ACHN (cell line): ENCODE results near the gene CFAP90.

ENCODE experiments used
- DNase-seq: peaks from one replicate; pipeline ENCODE4 v3.0.0-alpha.2; 2015
- in situ Hi-C: cut with HindIII; loops from 2 replicates; pipeline ENCODE4 v1.10.0; 2017; ENCODE audit warnings: low sequenced_read_pairs, low pct_ligation_motif_present, low pct_unique_long_range_greater_than_20kb

The CFAP90 gene

DNA sequence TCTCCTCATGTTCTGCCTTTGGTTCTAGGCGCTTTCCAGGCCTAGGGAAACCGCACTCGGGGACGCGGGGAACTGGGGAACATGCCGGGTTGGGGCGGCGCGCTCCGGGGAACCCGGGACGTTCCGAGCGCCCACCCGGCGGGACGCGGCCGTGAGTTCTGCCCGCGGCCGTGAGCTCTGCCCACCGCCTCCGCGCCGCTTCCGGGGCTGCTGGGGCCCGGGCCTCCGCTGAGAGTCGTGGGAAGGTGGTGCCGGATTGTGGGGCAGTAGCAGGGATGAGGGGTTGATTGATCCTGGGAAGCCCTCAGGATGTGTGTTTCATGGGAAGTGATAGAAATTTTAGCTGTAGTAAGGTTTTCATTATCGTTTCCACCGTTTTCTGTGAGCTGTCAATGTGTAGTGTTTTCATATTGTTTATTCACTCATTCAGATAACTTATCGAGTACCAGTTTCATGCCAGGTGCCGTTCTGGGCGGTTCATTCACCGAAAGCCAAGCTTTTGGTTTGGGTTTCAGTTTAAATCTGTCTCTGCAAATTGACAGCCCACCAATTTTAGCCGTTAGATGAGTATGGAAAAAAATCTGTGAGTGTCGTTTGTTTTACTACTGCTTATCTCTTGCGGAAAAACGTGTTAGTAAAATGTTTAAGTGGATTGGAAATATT, 18.7 kb upstream of the CFAP90 start:
- in situ Hi-C loops: no loop called here
- peak; percentile 21 for DNase-seq

DNA sequence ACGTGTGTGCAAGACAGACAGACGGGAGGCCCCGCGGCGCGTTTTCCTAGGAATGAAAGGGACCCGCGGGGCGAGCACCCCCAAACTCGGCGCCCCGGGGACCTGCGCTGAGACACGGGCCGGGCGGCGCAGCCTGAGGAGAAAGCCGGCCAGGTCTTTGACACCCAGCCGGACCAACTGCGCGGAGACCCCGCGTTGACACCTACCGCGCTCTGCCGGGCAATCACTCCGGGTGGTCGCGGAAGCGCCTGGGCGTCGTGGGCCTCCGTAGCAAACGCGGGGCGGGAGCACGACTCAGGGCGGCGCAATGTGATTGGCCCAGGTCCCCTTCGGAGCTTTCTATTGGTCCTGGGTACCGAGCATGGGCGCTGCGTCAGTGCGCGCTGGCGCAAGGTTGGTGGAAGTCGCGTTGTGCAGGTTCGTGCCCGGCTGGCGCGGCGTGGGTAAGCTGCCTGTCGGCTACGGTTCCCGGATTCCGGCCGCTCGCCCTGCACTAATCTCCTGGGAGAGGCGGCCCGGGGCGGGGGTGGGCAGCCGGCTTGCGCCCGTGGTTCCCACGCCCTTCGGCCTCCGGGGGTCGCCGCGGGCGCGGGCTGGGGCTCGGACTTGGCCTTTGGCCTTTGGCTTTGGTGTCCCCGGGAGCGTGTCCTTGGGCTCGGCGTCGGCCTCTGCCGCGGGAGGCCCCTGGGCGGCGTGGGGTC, 18.0 kb upstream of the CFAP90 start, which contains the start of the genes FASTKD3 and MTRR:
Gene FASTKD3, minus strand, starts transcription at position 259 of the 701 bp plus-strand sequence. CDS start 948 bp downstream, outside the sequence.
Gene MTRR, plus strand, starts transcription at position 376 of the 701 bp plus-strand sequence. CDS start 1,647 bp downstream, outside the sequence.
- peak; percentile 92 for DNase-seq
- in situ Hi-C loops: no loop called here

DNA sequence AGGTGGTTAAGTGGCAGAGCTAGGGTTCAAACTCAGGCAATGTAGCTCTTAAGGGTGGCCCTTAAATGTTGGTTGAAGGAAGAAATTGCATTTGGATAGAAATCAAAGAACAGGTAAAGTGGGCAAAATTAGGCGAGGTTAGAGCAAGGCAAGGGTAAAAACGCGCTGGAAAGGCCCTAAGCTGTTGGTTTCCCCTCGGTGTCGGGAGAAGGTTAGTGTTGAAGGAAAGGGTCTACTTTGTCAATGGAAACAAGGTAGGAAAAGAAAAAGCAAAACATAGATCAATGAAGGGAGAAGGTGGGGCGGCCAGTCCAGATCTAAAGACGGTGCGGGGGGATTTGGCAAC, 17.5 kb upstream of the CFAP90 start:
- in situ Hi-C loops: no loop called here
- no peak for DNase-seq

DNA sequence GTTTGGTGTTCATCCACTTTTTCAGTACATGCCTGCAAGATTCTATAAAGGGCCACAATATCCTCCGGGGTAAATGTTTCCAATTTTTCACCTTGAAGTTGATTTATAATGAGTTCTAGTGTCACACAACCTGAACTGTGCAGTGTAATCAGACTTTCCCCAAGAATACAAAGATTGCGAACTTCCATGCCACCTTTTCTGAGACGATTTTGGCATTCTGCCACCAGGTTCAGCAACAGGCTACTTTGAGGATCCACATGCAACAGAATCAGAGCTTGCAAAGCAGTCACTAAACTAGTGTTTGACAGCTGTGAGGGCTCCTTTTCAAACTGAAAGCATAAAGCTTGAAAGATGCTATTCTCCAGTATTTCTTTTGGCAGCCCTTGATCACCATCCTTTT, 16.3 kb upstream of the CFAP90 start:
- no peak for DNase-seq

DNA sequence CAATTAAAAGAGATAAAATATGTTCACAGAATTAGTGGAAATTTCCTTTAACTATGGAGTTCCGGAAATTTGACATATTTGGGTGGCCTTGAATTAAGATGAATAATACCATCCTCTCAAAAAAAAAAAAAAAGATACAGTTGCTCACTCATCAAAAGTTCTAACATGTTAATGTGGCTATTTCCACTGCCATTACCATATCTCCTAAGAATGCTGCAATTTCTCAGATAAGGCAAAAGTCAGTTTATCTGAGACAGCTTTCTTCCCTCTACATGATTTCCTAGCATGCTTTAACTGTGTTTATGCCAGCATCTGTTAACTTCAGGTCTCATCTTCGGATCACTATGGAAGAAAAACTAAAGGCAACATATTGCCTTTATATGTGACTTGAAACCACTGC, 15.3 kb upstream of the CFAP90 start:
- DNase-seq: no peak
- in situ Hi-C loops: no loop called here

More for the DNA sequence above, 16.3 kb upstream of the CFAP90 start:
- in situ Hi-C loops: no loop called here

DNA sequence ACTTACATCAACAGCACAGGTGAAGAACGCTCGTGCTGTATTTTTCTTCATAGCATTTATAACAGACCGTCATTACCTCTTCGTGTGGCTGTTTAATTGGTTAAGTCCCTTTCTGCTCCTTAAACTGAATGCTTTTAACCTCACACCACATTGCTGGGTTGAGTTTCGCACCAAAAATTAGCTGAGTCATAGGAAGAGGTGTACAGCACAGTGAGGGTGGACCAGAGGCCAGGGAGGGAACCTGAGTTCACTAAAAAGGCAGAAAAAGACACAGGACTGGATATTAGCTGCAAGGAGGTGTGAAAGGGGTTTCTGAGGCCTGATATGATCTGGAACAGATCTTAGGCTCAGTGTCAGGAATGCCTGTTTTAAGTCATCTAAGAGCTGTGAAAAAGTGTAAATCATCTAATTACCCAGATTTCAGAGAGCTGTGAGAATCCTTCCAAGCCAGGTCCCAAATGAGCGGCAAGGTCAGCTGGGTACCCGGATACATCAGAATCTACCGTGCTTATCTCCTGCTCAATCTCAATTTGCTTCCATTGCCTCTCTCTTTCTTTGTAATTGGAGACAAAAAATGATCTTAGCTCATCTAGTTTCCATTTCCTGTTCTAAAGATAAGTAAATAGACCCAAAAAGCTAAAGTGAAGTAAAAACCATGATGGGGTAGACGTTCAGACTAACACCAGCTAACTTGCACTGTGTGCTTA, 7.1 kb upstream of the CFAP90 start:
- DNase-seq: no peak
- in situ Hi-C loops: no loop called here

DNA sequence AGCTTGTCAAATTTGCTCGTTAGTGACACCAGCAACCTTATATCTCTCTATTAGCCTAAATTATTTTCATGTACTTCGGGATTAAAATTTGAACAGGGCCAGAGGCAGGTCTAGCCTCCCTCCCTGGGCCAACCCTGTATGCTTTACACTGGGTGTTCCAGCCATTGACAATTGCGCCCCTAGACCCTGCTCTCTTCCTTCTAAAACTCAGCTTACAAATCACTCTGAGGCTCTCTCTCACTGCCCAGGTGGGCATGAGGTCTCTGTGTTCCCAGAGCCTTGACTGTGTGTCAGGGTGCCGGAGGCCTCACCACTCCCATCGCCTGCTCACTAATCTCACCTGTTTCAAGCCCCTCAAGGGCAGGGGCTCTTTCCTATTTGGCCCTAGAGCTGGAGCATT, 6.4 kb upstream of the CFAP90 start:
- no peak for DNase-seq
- in situ Hi-C loops: no loop called here

DNA sequence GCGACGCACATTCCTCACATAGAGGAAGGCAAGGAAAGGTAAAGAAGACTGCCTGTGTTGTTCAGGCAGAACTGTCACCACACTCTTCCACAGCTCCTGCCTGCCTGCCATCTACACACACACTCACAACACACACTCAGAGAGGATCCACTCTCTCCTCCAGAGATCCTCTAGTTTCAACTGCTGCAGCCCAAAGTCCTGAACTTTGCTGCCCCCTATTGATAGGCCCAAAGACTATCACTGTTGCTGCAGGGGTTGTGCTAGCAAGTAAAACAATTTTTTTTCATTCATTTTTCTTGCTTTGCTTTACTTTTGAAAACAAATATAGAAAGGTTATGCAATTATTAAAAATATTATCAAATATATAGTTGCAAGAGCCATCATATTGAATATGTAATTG, 5.9 kb upstream of the CFAP90 start:
- in situ Hi-C loops: no loop called here

DNA sequence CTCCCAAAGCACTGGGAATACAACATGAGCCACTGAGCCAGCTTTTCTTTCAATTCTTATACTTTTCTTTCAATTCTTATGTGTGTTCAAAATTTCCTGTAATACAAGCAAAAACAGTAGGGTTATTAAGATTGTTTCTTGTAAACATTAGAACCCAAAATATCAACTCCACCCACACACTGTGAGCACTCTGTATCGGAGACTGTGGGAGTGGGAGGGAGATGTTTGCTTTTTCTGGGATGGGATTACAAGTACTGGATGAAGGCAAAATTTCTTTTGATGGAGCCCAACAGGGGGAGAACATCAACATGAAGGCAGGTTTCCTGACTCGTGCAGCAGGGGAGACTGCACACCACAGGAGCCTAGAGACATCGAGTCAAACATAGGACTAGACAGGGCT, 4.7 kb upstream of the CFAP90 start:
- no peak for DNase-seq
- in situ Hi-C loops: no loop called here

More for the DNA sequence above, 5.9 kb upstream of the CFAP90 start:
- peak; percentile 55 for DNase-seq

DNA sequence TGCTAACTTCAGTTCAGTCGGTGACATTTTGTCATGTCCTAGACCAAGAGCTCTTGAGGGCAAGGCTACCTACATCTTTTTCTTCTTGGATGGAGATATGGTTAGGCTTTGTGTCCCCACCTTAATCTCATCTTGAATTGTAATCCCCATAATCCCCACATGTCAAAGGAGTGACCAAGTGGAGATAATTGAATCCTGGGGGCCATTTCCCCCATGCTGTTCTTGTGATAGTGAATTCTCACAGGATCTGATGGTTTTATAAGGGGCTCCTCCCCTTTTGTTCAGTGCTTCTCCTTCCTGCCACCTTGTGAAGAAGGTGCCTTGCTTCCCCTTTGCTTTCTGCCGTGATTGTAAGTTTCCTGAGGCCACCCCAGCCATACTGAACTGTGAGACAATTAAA, 2.1 kb upstream of the CFAP90 start:
- DNase-seq: no peak

DNA sequence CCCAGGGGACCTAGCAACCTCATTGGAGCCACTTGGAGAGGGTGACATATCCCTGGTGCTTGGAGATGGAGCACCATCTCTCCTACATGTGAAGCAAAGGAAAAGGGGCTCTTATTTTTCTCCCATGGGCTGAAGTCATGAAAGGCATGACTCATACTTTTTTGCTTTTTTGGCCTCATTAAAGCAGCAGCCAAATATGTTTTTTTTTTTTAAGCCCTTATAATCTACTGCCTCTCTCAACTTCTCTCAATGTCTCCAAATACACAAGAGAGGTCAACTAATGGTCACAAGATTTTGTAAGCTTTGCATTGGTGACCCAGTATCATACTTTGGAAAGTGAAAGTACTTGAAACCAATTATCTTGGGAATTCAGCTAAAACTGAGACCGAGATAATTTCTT, 1.6 kb upstream of the CFAP90 start:
- DNase-seq: no peak
- in situ Hi-C loops: no loop called here

More for the DNA sequence above, 2.1 kb upstream of the CFAP90 start:
- in situ Hi-C loops: no loop called here

DNA sequence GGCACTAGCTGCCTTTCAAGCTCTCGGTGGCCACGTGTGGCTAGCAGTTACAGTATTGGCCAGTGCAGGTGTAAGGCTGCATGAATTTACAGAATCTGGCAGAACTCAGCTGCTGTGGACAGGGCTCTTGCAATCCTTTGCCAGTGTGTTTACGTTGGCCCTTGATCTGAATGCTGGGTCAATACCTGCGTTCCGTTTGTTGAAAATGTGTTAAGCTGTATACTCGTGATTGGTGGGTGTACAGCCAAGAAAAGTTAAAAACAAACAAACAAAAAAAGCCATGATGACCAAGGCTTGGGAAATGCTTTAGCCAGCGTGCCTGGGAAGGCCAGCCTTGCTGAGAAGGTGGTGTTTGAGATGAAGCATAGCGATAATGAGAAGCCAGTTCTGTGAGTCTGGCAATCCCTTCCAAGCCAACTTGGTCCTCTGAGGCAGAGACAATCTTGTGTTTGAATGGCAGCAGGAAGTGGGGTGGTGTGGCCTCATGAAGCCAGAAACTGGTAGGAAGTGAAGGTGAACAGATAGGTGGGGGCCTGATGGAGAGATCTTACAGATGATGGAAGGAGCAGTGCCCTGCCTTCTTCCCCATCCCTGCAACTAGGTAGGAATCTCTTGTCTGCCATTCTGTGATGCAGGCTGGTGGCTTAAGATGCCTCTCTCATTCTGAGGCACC, 820 bp upstream of the CFAP90 start:
- in situ Hi-C loops: no loop called here
- no peak for DNase-seq

DNA sequence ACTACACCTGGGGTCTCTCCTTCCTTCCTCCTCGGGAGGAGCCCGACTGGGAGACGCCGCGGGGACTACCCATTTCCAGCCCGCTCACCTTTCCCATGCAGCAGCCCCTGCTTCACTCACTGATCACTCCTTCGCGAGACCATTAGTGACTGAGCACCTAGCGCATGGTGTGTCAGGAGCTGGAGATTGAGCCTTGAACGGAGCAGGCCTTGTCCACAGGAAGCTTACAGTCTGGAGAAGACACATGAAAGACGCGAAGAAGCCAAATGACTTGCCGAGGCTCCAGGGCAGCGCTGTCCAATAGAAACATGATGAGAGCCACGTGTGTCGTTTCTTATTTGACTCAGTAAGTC, 283 bp upstream of the CFAP90 start:
- in situ Hi-C loops: no loop called here
- DNase-seq: no peak

DNA sequence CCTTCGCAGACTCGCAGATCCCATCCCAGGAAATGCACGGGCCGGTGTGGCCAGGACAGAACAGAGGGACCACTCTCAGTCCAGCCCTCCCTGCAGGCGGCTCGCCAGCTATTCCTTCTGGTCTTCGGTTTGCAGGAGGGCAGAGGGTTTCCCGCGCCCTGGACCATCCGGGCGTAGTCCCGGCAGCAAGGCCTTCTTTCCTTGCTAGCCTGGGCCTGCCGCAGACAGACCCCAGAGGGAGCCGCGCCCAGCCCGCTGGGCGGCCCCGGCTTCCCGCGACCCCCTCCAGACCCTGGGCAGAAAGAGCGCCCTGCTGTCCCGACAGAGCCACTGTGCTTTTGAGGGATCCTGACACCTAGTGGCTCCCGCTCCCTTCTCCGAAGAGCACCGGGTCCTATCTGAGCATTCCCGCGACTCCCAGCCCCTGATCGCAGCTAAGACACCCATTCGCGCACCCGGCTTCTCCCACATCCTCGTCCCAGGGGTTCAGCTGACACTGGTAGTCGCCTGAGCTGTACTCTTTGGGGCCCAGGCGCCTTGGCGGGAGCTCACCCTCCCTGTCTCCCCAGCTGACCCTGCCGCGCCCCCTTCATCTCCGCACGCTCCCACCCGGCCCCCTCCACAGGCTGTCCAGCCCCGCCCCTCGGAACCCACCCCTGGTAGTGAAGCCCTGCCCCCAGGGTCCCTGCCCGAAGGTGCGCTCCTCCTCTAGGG, 1.1 kb downstream of the CFAP90 start:
- in situ Hi-C loops: no loop called here
- no peak for DNase-seq

DNA sequence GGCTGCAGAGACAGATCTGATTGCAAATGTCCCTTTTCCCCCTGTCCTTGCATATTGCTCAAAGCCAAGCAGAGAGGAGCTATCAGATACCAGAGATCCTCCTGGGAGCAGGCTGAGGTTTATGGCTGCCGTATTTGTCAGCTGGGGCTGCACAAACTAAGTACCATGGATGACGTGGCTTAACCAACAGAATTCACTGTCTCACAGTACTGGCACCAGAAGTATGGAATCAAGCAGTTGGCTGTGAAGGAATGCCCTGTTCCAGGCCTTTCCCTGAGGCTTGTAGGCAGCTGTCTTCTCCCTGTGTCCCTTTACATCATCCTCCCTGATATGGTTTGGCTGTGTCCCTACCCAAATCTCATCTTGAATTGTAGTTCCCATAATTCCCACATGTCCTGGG, 2.6 kb downstream of the CFAP90 start:
- in situ Hi-C loops: no loop called here

DNA sequence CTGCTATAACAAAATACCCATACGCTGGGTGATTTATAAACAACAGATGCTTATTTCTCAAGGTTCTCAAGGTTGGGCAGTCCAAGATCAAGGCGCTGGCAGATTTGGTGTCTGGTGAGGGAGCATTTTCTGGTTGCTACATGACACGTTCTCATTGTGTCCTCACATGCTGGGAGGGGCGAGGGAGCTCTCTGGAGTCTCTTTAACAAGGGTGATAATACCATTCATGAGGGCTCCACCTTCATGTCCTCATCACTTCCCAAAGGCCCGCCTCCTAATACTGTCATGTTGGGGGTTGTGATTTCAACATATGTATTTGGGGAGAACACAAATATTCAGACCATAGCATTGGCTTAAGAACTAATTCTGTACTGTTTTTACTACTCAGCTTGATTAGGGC, 4.6 kb downstream of the CFAP90 start:
- in situ Hi-C loops: no loop called here

More for the DNA sequence above, 2.6 kb downstream of the CFAP90 start:
- DNase-seq: no peak

DNA sequence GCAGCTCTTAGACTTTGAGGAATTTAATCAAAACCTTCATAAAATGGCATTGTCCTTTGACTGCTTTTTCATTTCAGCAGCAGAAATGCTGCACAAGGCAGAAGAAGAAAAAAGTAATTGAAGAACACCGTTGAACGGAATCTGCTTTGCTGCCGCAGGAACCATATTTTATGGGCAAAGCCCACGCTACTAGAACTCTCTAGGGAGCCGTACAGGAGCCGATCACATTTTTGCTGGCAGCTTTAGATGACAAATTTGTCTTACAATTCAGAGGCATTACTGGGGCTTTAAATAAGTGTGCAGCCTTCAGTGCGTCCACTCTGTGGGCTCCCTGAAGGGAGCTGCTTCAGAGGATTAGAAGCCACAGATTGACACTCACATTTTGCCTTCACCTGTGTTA, 5.4 kb downstream of the CFAP90 start:
- DNase-seq: no peak
- in situ Hi-C loops: no loop called here

More for the DNA sequence above, 4.6 kb downstream of the CFAP90 start:
- DNase-seq: no peak

DNA sequence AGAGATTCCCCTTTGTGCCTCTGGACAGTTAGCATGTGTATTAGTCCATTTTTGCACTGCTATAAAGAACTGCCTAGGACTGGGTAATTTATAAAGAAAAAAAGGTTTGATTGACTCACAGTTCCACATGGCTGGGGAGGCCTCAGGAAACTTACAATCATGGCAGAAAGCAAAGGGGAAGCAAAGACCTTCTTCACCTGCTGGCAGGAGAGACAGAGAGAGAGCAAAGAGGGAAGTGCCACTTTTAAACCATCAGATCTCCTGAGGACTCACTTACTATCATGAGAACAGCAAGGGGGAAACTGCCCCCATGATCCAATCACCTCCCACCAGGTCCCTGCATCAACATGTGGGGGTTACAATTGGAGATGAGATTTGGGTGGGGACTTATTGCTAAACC, 6.0 kb downstream of the CFAP90 start:
- no peak for DNase-seq
- in situ Hi-C loops: no loop called here

DNA sequence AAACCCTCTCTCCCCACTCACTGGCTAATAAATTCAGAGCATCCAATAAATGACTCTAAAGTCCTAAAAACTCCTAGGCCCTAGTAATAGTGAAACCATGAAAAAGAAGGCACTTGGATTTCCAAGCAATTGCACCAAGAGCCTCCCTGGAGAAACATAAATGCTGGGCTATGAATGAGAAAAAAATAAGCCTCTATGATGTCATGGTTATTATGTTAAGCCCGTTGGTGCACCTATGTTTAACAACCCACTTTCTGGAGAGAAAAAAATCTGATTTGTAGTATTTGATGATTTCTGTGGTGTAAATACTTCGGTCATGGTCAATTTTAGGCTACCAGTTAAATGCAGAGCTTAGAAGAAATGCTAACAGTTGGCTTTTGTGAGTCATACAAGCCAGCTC, 8.4 kb downstream of the CFAP90 start:
- DNase-seq: no peak
- in situ Hi-C loops: no loop called here
